SIG-M5 (cell line): Measurements from ENCODE around the gene LAMP1.
"Not testable (repeated sequence)": the region's sequence is repeated elsewhere in the genome, so short reads cannot be mapped to it uniquely, and the experiment has no call there.

ENCODE experiments used
- DNase-seq: peaks from one replicate; lab custom pipeline; 2025; lab: John Stamatoyannopoulos, UW

Gene LAMP1

DNA sequence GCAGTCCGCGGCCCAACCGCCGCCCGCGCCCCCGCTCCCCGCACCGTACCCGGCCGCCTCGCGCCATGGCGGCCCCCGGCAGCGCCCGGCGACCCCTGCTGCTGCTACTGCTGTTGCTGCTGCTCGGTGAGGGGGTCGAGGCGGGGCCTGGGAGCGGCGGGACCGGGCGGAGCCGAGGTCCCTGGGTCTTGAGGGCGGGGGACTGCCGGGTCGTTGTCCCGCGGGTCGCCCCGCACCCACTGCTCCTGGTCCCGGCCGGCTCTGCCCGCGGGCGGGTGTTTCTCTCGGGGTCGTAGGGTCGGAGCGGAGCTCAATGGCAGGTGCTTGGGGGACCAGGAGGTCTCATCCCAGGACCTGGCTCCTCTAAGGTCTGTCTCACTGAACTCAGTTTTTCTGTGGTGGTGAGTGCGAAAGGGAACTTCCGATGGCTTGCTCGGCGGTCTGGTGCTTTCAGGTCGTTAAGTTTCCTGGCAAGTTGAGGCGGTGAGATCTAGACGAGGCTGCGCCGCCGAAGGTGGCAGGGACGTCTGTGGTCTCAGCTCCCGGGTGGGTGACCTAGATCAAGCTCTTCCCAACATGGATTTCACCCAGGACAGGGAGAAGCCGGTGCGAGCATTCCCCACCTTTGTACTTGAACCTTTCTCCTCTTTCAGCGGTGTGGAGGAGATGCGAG lies 467 bp downstream of the LAMP1 start:
- no peak for DNase-seq

DNA sequence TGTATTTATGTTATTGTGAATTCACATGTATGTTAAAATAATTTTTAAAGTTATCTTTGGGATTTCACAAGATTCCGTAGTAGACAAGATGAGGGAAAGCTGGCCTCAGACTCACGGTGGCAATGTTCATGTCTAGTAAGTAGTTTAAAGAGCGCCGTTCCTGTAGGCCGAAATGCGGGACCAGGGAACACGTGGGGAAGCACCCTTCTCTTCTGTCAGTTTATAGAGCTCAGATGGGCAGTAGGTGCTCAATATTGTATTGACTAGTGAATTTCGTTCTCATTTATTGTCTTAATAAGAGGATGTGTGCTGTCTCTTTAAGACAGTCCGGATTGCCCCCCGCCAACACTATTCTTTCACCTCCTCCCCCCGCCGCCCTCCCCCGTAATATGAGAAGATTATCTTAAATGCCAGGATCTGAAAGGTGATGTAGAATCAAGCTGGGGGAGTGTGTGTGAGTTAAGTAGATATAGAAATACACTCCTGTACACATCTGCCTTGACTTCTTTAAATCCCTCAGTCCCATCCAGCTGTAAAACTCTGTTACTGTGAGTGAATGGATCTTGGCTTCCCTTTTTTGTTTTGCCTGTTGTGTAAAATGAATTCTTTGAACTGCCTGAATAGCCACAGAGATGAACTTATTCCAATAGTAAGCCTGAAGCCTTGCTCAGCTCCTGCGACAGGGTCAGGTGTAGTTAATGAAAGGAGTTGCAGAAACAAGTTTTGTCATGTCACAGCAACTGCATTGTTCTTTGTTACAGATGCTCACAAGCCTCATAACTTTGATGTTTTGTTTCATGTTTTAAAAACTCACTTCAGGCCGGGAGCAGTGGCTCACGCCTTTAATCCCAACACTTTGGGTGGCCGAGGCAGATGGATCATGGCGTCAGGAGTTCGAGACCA lies 1.3 kb downstream of the LAMP1 start:
- no peak for DNase-seq

DNA sequence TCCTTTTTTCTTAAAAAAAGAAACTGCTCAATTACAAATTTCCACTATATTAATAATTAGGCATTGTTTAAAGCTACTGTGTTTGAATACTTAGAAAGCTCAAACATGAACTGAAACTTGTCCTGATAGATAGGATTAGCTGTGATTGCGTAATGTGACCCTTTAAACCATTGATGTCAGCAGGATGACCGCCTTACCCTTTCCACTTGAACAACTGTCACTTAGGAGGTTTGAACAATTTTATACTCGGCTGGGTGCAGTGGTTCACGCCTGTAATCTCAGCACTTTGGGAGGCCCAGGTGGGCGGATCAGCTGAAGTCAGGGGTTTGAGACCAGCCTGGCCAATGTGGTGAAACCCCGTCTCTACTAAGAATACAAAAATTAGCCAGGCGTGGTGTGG lies 2.9 kb downstream of the LAMP1 start:
- no peak for DNase-seq

DNA sequence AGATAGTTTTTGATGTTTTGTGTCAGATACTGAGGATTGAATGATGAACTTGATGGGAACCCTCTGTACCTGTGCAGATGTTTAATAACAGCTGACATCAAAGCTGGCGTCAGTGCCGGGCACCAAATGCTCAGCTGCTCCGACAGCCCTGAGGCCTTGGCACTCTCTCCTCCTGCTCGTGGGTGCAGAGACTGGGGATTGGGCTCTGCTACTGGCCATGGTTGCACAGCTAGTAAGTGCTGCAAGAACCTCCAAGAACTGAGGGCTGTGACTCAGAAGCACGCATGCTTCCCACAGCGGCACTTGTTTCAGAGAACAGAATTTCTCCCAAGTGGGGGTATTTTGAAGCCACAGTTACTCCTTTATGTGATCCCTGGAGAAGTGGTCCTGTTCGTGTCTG lies 5.9 kb downstream of the LAMP1 start:
- DNase-seq, result no peak

DNA sequence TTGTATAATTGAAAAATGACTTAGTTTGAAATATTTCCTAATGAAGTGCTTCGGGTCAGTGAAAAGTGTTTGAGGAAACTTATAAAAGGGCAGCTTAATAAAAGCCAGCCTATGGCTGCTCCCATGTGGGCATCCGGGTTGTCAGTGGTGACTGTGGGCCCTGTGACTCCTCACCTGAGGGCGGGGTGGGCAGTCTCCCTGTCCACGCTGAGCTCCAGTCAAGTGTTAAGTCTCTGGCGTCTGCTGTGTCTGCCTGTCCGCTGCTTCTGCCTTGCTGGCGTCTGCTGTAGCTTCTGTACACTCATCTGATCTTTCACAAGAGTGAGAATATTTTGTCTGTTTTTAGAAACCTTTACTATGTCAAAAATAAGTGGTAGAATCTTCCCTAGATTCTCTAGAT lies 7.1 kb downstream of the LAMP1 start:
- no peak for DNase-seq

DNA sequence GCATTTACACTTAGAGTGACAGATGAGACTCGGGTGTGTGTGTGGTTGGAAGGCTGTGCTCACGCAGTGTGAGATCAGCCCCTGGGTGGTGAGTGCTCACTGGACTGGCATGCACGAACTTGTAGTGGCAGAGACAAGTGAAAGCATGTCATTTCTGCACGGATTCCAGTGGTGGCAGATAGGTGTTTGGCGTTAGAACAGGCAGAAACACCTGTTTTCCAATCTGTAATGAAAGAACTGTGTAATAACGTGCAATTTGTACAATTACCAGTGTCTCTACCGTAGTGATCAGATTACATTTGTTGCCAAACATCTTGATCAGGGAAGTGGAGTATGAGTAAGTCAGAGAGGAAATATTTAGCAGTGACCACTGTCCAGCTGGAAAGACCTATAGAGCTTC lies 8.2 kb downstream of the LAMP1 start:
- no peak for DNase-seq

DNA sequence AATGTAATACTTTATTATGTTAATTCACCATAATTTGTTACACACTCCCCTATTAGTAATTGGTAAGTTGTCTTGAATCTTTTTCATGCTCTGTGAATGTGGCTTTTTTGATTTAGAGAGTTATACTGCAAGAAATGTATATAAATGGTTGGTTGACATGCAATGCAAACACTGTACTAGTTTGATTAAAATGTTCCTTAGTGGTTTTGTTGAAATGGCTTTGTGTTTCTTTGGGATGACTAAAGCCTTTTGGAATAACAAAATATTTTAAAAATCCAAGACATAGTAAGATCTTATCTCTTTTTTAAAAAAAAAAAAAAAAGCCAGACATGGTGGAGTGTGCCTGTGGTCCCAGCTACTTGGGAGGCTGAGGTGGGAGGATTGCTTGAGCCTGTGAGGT lies 10.5 kb downstream of the LAMP1 start:
- no peak for DNase-seq

DNA sequence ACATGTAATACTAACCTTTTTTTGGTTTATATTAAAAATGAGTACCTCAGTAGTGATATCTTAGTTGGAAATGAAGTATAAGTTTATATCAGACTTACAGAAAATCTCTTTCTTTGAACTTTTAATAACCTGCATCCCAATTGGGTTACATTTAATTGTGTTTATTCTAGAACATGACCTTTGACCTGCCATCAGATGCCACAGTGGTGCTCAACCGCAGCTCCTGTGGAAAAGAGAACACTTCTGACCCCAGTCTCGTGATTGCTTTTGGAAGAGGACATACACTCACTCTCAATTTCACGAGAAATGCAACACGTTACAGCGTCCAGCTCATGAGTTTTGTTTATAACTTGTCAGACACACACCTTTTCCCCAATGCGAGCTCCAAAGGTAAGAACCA lies 12.4 kb downstream of the LAMP1 start:
- no peak for DNase-seq

DNA sequence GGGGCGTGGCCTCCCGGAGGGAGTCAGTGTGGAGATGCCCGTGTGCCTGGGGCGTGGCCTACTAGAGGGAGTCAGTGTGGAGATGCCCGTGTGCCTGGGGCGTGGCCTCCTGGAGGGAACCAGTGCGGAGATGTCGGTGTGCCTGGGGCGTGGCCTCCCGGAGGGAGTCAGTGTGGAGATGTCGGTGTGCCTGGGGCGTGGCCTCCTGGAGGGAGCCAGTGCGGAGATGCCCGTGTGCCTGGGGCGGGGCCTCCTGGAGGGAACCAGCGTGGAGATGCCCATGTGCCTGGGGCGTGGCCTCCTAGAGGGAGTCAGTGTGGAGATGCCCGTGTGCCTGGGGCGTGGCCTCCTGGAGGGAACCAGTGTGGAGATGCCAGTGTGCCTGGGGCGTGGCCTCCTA lies 17.1 kb downstream of the LAMP1 start:
- not testable (repeated sequence) for DNase-seq

DNA sequence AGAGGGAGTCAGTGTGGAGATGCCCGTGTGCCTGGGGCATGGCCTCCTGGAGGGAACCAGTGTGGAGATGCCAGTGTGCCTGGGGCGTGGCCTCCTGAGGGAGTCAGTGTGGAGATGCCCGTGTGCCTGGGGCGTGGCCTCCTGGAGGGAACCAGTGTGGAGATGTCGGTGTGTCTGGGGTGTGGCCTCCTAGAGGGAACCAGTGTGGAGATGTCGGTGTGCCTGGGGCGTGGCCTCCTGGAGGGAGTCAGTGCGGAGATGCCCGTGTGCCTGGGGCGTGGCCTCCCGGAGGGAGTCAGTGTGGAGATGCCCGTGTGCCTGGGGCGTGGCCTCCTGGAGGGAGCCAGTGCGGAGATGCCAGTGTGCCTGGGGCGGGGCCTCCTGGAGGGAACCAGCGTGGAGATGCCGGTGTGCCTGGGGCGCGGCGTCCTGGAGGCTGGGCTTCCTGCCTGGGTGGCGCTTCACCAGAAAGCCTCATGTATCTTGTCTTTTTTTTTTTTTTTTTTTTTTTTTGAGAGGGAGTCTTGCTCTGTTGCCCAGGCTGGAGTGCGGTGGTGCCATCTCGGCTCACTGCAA lies 17.9 kb downstream of the LAMP1 start:
- not testable (repeated sequence) for DNase-seq

DNA sequence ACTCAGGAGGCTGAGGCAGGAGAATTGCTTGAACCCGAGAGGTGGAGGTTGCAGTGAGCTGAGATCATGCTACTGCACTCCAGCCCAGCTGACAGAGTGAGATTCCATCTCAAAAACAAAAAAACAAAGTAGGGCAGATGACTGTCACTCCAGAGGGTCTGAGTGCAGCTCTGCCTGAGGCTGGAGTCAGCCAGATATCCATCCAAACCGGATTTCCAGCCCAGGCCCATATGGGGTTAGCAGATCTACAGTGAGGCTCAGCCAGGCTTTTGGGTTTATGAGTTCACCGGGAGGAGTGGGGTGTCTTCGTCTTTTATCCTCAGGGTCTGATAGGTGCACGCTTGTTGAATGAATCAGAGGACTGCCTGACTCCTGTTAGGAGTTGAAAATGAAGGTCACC lies 19.0 kb downstream of the LAMP1 start:
- no peak for DNase-seq

DNA sequence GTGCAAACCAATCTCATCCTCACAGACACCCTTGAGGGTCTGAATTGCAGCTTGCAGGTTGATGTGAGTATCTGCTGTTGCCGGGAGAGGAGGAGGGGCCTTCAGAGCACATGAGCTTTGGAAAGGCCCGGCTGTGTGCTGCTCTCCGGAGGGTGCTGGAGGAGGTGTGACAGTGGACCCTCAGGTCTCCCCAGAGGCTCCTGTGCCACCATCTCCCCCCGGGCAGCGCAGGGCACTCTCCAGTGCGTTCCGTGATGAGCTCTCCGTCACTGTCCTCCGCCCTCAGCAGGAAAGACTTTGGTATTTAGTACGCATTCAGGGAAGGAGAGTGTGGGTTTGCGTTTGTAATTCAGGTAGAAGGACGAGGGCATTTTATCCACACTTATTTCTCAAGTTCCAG lies 20.0 kb downstream of the LAMP1 start:
- DNase-seq, result no peak

DNA sequence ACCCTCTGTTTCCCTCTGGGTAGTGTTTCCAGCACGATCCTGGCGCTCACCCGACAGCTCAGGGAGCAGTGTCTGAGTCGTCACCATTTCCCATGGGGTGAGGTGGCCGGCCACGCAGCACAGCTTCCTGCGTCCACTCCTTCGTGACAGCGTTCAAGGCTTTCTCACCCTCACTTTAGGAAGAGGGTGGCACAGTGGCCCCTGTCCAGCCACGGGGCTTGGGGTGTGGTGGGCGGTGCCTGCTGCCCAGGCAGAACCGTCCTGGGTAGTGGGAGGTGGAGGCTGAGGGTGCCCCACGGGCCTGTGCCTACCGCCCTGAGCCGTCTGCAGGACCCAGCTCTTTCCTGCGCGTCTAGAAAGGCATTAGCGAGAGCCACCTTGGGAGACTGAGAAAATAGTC lies 21.9 kb downstream of the LAMP1 start:
- DNase-seq, result no peak

DNA sequence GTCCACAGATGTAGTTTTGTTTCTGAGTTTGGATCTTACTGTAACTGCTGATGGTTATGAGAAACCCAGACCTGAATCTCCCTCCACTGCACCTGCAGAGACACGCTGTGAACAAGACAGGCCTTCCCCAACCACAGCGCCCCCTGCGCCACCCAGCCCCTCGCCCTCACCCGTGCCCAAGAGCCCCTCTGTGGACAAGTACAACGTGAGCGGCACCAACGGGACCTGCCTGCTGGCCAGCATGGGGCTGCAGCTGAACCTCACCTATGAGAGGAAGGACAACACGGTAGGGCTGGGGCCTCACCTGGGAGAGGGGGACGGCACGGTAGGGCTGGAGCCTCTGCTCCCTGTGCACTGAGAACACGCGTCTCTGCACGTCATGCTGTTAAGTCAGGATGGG lies 22.3 kb downstream of the LAMP1 start:
- no peak for DNase-seq

DNA sequence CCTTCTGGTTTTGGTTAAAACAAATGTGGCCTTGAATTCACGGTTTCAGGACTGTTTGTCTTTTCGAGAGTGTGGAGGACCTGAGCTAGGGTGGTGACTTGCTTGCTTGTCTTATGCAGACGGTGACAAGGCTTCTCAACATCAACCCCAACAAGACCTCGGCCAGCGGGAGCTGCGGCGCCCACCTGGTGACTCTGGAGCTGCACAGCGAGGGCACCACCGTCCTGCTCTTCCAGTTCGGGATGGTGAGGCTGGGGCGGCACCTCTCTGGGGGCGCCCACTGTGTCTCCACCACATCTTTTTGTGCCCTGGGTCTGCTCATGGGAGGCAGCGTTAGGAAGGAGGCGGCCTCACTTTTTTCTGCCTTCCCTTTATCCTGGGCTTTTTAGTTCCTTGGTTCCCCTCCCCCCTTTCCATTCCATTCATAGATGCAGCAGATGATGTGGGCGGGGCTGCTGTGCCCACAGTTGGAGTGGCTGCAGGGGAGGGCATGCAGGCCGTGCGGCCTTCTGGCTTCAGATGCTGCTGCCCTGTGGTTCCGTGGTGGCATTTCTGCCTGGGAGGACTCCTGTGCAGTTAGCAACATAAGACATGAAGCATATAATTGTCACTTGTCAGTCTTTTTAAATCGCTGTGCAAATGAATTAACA lies 23.3 kb downstream of the LAMP1 start:
- no peak for DNase-seq

DNA sequence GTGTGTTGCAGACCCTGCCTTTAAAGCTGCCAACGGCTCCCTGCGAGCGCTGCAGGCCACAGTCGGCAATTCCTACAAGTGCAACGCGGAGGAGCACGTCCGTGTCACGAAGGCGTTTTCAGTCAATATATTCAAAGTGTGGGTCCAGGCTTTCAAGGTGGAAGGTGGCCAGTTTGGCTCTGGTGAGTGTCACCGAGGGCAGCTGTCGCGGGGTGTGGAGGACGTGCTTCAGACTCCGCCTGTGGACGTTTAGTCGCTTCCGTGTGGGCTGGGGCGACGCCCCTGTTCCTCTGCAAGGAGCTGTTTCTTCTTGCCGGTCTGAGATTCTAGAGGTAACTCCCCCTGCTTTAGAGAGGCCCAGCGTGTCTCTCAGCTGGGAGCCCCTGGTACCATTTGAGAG lies 24.5 kb downstream of the LAMP1 start:
- no peak for DNase-seq

DNA sequence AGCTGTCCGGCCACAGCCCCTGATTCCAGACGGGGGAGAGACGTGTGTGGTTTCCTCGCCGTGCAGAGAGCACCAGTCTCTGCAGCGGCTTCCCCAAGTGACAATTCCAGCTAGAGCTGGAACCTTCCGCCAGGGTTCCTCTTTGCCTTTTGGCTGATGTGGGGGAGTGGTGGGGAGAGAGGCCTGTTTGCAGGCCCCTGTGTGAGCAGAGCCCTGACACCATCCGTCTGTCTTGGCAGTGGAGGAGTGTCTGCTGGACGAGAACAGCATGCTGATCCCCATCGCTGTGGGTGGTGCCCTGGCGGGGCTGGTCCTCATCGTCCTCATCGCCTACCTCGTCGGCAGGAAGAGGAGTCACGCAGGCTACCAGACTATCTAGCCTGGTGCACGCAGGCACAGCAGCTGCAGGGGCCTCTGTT lies 25.0 kb downstream of the LAMP1 start:
- no peak for DNase-seq

DNA sequence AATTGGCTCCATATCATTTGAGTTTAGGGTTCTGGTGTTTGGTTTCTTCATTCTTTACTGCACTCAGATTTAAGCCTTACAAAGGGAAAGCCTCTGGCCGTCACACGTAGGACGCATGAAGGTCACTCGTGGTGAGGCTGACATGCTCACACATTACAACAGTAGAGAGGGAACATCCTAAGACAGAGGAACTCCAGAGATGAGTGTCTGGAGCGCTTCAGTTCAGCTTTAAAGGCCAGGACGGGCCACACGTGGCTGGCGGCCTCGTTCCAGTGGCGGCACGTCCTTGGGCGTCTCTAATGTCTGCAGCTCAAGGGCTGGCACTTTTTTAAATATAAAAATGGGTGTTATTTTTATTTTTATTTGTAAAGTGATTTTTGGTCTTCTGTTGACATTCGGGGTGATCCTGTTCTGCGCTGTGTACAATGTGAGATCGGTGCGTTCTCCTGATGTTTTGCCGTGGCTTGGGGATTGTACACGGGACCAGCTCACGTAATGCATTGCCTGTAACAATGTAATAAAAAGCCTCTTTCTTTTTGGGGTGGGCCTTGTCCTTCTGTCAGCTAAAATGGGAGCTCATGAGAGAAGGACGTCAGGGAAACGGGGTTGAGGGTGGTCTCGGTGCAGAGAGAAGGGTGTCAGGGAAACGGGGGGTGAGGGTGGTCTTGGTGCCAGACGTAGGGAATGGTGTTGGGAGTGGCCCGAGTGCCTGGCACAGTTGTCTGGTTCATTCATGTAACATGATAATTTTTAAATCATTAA lies 26.0 kb downstream of the LAMP1 start:
- no peak for DNase-seq

DNA sequence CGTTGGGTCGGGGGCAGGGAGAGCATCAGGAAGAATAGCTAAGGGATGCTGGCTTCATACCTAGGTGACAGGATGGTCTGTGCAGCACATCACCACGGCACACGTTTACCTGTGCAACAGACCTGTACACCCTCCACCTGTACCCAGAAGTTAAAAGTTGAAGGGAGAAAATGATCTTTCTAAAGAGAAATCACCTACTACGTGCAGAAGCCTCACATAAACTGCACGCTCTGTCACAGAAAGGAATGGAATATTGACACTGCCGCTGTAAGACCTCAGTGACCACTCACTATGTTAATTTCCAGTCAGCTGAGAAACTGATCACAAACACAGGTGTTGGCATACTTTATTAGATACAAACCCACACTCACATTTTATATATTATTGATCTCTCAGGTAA lies 26.8 kb downstream of the LAMP1 start:
- DNase-seq, result no peak

DNA sequence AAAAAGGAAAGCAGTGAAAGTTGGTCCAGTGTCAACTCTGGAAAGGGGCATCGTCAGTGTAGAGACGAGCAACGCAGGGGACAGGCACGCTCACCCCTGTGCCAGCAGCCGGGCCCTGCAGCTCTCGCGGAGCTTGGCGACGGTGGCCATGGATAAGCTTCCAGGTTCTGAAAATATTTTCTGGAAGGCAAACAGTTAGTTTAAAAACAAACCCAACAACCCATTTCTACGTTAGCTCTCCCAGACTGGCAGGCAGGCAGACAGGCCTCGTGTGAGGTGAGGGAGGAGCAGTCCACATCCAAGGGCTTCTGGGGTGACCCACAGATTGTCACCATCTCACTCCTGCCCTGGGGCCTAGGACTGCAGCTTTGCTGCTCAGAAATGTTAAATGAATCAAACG lies 27.4 kb downstream of the LAMP1 start:
- no peak for DNase-seq

DNA sequence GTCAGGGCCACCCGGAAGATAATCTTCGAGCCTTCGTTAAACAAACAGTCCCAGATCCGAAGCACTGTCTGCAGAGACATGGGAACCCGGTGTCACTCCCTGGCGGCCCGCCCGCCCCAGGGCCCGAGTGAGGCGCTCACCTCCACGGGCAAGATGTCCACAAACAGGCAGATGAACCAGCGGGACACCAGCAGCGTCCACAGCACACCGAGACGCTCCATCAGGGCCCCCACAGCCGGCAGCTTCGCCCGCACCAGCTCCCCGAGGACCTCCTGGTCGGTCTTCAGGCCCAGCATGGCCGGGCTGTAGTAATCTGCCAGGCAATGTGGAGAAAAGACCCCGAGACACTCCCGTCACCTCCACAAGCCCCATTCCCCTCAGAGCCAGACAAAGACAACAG lies 28.7 kb downstream of the LAMP1 start:
- DNase-seq, result no peak

DNA sequence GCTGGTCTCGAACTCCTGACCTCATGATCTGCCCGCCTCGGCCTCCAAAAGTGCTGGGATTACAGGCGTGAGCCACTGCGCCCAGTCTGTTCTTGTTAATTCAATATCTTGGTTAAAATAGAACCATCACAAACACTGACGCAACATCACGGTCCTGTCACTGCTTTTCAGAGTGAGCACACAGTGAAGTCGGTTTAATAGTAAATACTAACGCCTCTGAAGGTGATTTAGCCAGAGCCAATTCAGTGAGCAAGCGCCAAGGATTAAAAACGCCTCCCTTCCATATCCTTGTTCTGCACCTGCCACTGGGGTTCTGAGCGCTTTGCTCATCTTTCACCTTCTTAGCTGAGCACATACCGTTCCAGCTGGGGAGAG lies 30.3 kb downstream of the LAMP1 start:
- DNase-seq, result no peak
